HG03095 (cell line): ENCODE measurements around the gene SUMO1.

Experiments
- ATAC-seq: cut with Tn5 transposase; IDR thresholded peaks from one replicate; pipeline ENCODE4 v1.9.1; 2021; ENCODE audit warnings: moderate library complexity; ENCODE audit not compliant: unreplicated experiment

SUMO1 gene

GRCh38 chr2:202201220-202202160 lies 36.9 kb downstream of the SUMO1 start:
- ATAC-seq: no peak

GRCh38 chr2:202196727-202197126 lies 41.7 kb downstream of the SUMO1 start:
- ATAC-seq: no peak

GRCh38 chr2:202194418-202194817 lies 44.0 kb downstream of the SUMO1 start:
- no peak for ATAC-seq

- ATAC-seq: no peak
Observed at GRCh38 chr2:202193881-202194353, 44.5 kb downstream of the SUMO1 start.

GRCh38 chr2:202193305-202193704 lies 45.1 kb downstream of the SUMO1 start:
- no peak for ATAC-seq

- no peak for ATAC-seq
Observed at GRCh38 chr2:202187570-202187969, 50.8 kb downstream of the SUMO1 start.

GRCh38 chr2:202186641-202187202 lies 51.7 kb downstream of the SUMO1 start:
- no peak for ATAC-seq

GRCh38 chr2:202185156-202185555 lies 53.2 kb downstream of the SUMO1 start:
- ATAC-seq: no peak

GRCh38 chr2:202184557-202184956 lies 53.8 kb downstream of the SUMO1 start:
- ATAC-seq: no peak

GRCh38 chr2:202178346-202178958 lies 59.9 kb downstream of the SUMO1 start:
- no peak for ATAC-seq

GRCh38 chr2:202172439-202173211 lies 65.8 kb downstream of the SUMO1 start:
- peak; percentile 82 for ATAC-seq

- ATAC-seq: no peak
Observed at GRCh38 chr2:202171241-202171825, 67.1 kb downstream of the SUMO1 start.

GRCh38 chr2:202169832-202170424 lies 68.5 kb downstream of the SUMO1 start:
- ATAC-seq: no peak

GRCh38 chr2:202169131-202169530 lies 69.3 kb downstream of the SUMO1 start:
- ATAC-seq: no peak

GRCh38 chr2:202165945-202166344 lies 72.5 kb downstream of the SUMO1 start:
- ATAC-seq: no peak

- no peak for ATAC-seq
Observed at GRCh38 chr2:202165208-202165607, 73.2 kb downstream of the SUMO1 start.

- ATAC-seq: no peak
Observed at GRCh38 chr2:202164411-202164810, 74.0 kb downstream of the SUMO1 start.

GRCh38 chr2:202161151-202161835 lies 77.1 kb downstream of the SUMO1 start:
- ATAC-seq: no peak

- no peak for ATAC-seq
Observed at GRCh38 chr2:202158796-202159195, 79.6 kb downstream of the SUMO1 start.
